GM21526 (cell line): ENCODE data around the gene TMEM14A.
A peak's percentile ranks its signal among the peaks of the same experiment; 100 is the strongest.

ENCODE experiments used
- ATAC-seq: cut with Tn5 transposase; IDR thresholded peaks from one replicate; pipeline ENCODE4 v1.9.1; 2021; ENCODE audit warnings: moderate library complexity; ENCODE audit not compliant: unreplicated experiment, low FRiP score

TMEM14A gene

GRCh38 chr6:52670502-52671409, at the start of gene TMEM14A:
Gene TMEM14A (plus strand): TSS chr6:52671113. CDS start chr6:52677103, 5,990 bp downstream.
- ATAC-seq = peak; percentile 98

- no peak for ATAC-seq
These were observed 49.3 kb upstream of the TMEM14A start for GRCh38 chr6:52621631-52622030.

GRCh38 chr6:52622810-52623209, 48.1 kb upstream of the TMEM14A start:
- no peak for ATAC-seq

- ATAC-seq = no peak
These were observed 38.9 kb upstream of the TMEM14A start for GRCh38 chr6:52632011-52632410.

GRCh38 chr6:52634211-52634610, 36.7 kb upstream of the TMEM14A start:
- no peak for ATAC-seq

GRCh38 chr6:52635049-52635577, 35.8 kb upstream of the TMEM14A start:
- ATAC-seq = no peak

- no peak for ATAC-seq
These were observed 34.1 kb upstream of the TMEM14A start for GRCh38 chr6:52636830-52637229.

GRCh38 chr6:52639493-52639892, 31.4 kb upstream of the TMEM14A start:
- no peak for ATAC-seq

GRCh38 chr6:52640170-52640569, 30.7 kb upstream of the TMEM14A start:
- ATAC-seq = no peak

- no peak for ATAC-seq
These were observed 30.0 kb upstream of the TMEM14A start for GRCh38 chr6:52640916-52641315.

GRCh38 chr6:52641388-52641787, 29.5 kb upstream of the TMEM14A start:
- no peak for ATAC-seq

- ATAC-seq = no peak
These were observed 29.1 kb upstream of the TMEM14A start for GRCh38 chr6:52641826-52642225.

- no peak for ATAC-seq
These were observed 28.5 kb upstream of the TMEM14A start for GRCh38 chr6:52642368-52642767.

GRCh38 chr6:52643158-52643557, 27.8 kb upstream of the TMEM14A start:
- ATAC-seq = no peak

- ATAC-seq = no peak
These were observed 26.7 kb upstream of the TMEM14A start for GRCh38 chr6:52644253-52644652.

GRCh38 chr6:52645976-52646375, 24.9 kb upstream of the TMEM14A start:
- ATAC-seq = no peak

- ATAC-seq = no peak
These were observed 23.7 kb upstream of the TMEM14A start for GRCh38 chr6:52647199-52647598.

- no peak for ATAC-seq
These were observed 21.3 kb upstream of the TMEM14A start for GRCh38 chr6:52649536-52650160.

GRCh38 chr6:52650941-52651340, 20.0 kb upstream of the TMEM14A start:
- no peak for ATAC-seq

- ATAC-seq = no peak
These were observed 17.8 kb upstream of the TMEM14A start for GRCh38 chr6:52653151-52653550.

- ATAC-seq = no peak
These were observed 16.9 kb upstream of the TMEM14A start for GRCh38 chr6:52654007-52654406.

- no peak for ATAC-seq
These were observed 16.3 kb upstream of the TMEM14A start for GRCh38 chr6:52654592-52654991.
